Uterus (tissue), 4 donors: Measurements from ENCODE around the gene FN3KRP. TPM values are rescaled to one million over a fixed set of nuclear protein-coding genes. Genes with fewer than 3 reads are reported as not detected.
"Not testable (repeated sequence)": the region's sequence is repeated elsewhere in the genome, so short reads cannot be mapped to it uniquely, and the experiment has no call there.

Experiments used
- DNase-seq, 2 donors: peaks; one replicate each; pipeline ENCODE4 v3.0.0-alpha.2; 2019 to 2020
- H3K27ac ChIP-seq, 2 donors: fragments of 200-600 bp; sonication (generic); 1 replicate in 1 of 2; 2 replicates in 1 of 2; pipeline ENCODE4 v1.5.1; 2016 to 2018
- H3K27me3 ChIP-seq, 2 donors: fragments of 200-600 bp; sonication (generic); one replicate each; pipeline ENCODE4 v1.5.1; 2018 to 2019; ENCODE audit warnings: control low read depth in 1 of 2
- H3K36me3 ChIP-seq, 2 donors: fragments of 200-600 bp; sonication (generic); one replicate each; pipeline ENCODE4 v1.5.1; 2019; ENCODE audit warnings: control low read depth in 1 of 2
- H3K4me1 ChIP-seq, 2 donors: fragments of 200-600 bp; sonication (generic); one replicate each; pipeline ENCODE4 v1.5.1; 2018 to 2019; ENCODE audit warnings: control low read depth in 1 of 2
- H3K4me3 ChIP-seq, 2 donors: fragments of 200-600 bp; sonication (generic); 1 replicate in 1 of 2; 2 replicates in 1 of 2; pipeline ENCODE4 v1.5.1; 2018 to 2019; ENCODE audit warnings: mild to moderate bottlenecking in 1 of 2
- H3K9me3 ChIP-seq, 2 donors: fragments of 200-600 bp; sonication (generic); one replicate each; pipeline ENCODE4 v1.5.1; 2019; ENCODE audit warnings: control low read depth in 1 of 2
- POLR2A ChIP-seq, 2 donors: fragments of 450-650 bp; IDR thresholded peaks; one replicate each; pipeline ENCODE4 v1.6.1; 2016; ENCODE audit warnings: antibody characterized with exemption in 2 of 2, mild to moderate bottlenecking in 1 of 2, moderate library complexity in 1 of 2
- intact Hi-C: fragments of 100-400 bp; cut with DNase I; formaldehyde crosslinking; loops from one replicate; pipeline ENCODE4 v1.15.1; 2023; ENCODE audit warnings: low total_unique reads
- total RNA-seq, 4 donors: library from RNA; depleted of rRNA in 3 of 4; stranded (reverse); fragments of >200 nt in 3 of 4; gene quantifications; one replicate each; pipeline versions ENCODE4 v1.1.0 to v1.2.4, GENCODE V29; 2014 to 2023
- TF ChIP-seq, protein P1 (sequence below), 4 experiments: fragments of 200-600 bp in 2 of 4; fragments of 450-650 bp in 2 of 4; sonication (generic) in 2 of 4; IDR thresholded peaks; one replicate each; pipeline ENCODE4 v1.5.1; 2016 to 2019; ENCODE audit warnings: antibody characterized with exemption in 4 of 4, mild to moderate bottlenecking in 2 of 4, moderate library complexity in 1 of 4
- donor health status: DM: yes; HTN: yes; CAD: no.

FN3KRP gene
- total RNA-seq, 4 donors from 2014 or later: 1.2 to 97.6 (median 32.7) TPM

DNA sequence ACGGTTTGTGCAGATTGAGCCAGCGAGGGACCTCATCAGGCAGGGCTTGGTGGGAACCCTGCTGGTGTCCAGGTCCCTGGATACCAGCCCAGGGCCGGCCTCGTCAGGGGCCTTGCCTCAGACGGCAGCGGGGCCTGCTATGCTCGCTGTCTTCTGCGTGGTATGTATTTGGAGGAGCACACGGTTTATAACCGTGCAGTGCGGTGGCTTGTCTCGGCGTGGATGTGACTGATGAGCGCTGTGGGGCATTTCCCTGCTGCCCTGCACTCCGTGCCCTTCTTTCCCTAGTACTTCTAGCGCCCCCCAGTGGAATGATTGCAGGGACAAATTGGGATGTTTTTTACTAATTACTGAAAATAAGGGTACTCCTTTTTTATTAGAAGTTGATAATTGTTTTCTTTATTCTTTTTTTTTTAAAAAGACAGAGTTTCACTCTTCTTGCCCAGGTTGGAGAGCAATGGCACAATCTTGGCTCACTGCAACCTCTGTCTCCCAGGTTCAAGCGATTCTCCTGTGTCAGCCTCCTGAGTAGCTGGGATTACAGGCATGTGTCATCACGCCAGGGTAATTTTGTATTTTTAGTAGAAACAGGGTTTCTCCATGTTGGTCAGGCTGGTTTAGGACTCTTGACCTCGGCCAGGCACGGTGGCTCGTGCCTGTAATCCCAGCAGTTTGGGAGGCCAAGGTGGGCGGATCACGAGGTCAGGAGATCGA is 50.7 kb downstream of the FN3KRP start:
- intact Hi-C loops: no loop called here
- no peak overlapping the region for H3K4me3 ChIP-seq
- H3K4me1 ChIP-seq: no peaks in the 10 kb centered on the region
- no peak for DNase-seq
- no peaks in the 10 kb centered on the region for H3K9me3 ChIP-seq
- no peak overlapping the region for H3K27ac ChIP-seq
- no peak for TF ChIP-seq POLR2A (IDR thresholded peaks at IDR 0.05)
- TF ChIP-seq, protein P1, sequence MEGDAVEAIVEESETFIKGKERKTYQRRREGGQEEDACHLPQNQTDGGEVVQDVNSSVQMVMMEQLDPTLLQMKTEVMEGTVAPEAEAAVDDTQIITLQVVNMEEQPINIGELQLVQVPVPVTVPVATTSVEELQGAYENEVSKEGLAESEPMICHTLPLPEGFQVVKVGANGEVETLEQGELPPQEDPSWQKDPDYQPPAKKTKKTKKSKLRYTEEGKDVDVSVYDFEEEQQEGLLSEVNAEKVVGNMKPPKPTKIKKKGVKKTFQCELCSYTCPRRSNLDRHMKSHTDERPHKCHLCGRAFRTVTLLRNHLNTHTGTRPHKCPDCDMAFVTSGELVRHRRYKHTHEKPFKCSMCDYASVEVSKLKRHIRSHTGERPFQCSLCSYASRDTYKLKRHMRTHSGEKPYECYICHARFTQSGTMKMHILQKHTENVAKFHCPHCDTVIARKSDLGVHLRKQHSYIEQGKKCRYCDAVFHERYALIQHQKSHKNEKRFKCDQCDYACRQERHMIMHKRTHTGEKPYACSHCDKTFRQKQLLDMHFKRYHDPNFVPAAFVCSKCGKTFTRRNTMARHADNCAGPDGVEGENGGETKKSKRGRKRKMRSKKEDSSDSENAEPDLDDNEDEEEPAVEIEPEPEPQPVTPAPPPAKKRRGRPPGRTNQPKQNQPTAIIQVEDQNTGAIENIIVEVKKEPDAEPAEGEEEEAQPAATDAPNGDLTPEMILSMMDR (IDR thresholded peaks at IDR 0.05): peak in 2 of 4 experiments; percentile 25 to 26
- no peaks in the 10 kb centered on the region for H3K27me3 ChIP-seq
- H3K36me3 ChIP-seq: no peaks in the 10 kb centered on the region

DNA sequence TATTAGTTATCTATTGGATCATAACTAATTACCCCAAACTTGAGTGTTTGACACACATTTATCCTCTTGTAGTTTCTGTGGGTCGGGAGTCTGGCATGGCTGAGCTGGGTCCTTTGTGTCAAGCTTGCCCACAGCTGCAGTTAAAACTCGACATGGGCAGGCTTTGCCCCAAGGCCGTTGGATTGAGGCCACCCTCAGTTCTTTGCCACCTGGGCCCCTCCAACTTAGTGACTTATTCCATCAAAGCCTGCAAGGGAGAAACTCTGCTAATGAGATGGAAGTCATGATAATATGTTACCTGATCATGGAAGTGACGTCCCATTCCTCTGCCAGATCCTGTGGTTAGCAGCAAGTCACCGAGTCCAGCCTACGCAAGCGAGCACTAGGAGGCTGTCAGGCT is 52.5 kb downstream of the FN3KRP start:
- intact Hi-C loops: no loop called here
- H3K4me3 ChIP-seq: no peak overlapping the region

DNA sequence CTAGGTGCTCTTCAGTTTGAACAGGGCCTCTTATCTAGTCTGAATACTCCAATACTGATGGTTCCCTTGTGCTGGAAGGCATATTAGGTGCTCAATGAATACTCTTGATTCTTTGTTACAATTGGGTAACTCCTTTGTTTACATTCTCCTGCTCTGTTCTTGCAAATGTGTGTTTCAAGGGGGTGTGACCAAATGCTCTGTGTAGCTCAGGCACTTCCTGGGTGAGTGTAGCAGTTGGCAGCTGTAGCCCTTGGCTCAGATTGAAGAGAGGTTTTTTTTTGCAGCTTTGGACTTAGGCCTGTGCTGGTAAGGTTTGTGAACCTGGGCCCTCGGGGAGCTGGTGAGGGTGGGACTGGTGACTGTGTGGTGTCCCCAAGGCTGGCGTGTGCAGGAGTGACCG is 55.5 kb downstream of the FN3KRP start:
- intact Hi-C loops: loop anchor here (10.0 kb wide), 1 partner anchor 417 kb away; the partner anchor contains the start of gene TEX19
- Histone ChIP-seq H3K27me3 (no peaks in the 10 kb centered on the region), H3K27ac (no peak overlapping the region), H3K4me1 (no peaks in the 10 kb centered on the region), H3K36me3 (no peaks in the 10 kb centered on the region), H3K9me3 (no peaks in the 10 kb centered on the region), H3K4me3 (no peak overlapping the region)
- TF ChIP-seq POLR2A (IDR thresholded peaks at IDR 0.05): no peak
- TF ChIP-seq, protein P1 (IDR thresholded peaks at IDR 0.05): no peak
- no peak for DNase-seq

More for the DNA sequence above, 52.5 kb downstream of the FN3KRP start:
- Histone ChIP-seq H3K9me3 (no peaks in the 10 kb centered on the region), H3K36me3 (no peaks in the 10 kb centered on the region), H3K4me1 (no peaks in the 10 kb centered on the region), H3K27ac (no peak overlapping the region), H3K27me3 (no peaks in the 10 kb centered on the region)
- DNase-seq: no peak
- no peak for TF ChIP-seq POLR2A (IDR thresholded peaks at IDR 0.05)
- TF ChIP-seq, protein P1 (IDR thresholded peaks at IDR 0.05): no peak

DNA sequence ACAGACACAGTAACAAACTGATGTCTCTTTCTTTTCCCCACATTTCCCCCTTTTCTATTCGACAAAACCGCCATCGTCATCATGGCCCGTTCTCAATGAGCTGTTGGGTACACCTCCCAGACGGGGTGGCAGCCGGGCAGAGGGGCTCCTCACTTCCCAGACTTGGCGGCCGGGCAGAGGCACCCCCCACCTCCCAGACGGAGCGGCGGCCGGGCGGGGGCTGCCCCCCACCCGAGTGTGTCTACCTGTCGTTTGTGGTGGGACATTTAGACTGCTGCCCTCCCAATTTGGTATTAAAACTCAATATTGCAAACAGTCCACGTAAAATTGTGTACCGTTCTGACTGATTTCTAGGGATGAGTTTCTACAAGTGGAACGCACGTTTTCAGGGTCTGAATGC is 58.0 kb downstream of the FN3KRP start:
- H3K27ac ChIP-seq, H3K27me3 ChIP-seq, H3K36me3 ChIP-seq, H3K9me3 ChIP-seq, H3K4me1 ChIP-seq, DNase-seq, H3K4me3 ChIP-seq: not testable (repeated sequence)
- intact Hi-C loops: loop anchor here (10.0 kb wide), 1 partner anchor 420 kb away; the partner anchor contains the start of gene TEX19

DNA sequence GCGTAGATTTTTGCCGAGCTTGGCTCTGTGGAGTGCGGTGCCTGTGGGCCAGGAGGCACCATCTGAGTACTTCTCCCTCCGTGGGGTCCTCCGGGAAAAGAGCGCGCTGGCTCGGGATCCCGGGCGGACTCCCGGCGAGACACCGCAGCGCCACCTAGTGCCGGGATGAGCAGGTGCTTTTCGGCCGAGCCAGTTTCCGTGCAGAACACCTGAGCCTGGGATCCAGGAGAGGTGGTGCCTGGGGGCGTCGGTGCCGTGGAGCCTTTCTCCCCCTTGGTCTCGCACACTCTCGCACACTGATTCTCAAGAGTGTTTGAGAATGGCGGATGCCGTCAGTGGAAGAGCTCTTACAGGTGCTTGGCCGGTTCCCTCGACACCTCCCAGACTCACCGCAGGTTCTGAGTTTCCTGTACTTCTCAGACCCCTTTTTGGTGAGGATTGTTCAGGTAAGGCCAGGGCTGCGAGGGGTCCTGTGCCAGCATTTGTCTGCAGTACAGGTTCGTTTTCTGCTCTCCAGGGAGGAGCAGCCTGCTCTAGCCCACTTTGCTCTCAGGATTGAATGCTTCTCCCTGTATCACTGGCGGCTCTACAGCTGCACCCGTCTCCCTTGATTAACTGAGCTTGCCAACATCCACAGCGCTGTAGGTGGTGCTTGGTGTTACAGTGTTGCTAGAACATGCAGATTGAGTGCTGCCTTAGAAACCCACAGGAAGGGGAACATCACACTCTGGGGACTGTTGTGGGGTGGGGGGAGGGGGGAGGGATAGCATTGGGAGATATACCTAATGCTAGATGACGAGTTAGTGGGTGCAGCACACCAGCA is 58.7 kb downstream of the FN3KRP start:
- DNase-seq: peak; percentile 59 to 70
- H3K4me1 ChIP-seq: no peaks in the 10 kb centered on the region
- intact Hi-C loops: loop anchor here (10.0 kb wide), 1 partner anchor 420 kb away; the partner anchor contains the start of gene TEX19
- H3K9me3 ChIP-seq: no peaks in the 10 kb centered on the region
- no peak overlapping the region for H3K27ac ChIP-seq
- no peak overlapping the region for H3K4me3 ChIP-seq
- TF ChIP-seq POLR2A (IDR thresholded peaks at IDR 0.05): no peak
- TF ChIP-seq, protein P1 (IDR thresholded peaks at IDR 0.05): peak; percentile 77 to 89 (median 80)
- H3K36me3 ChIP-seq: no peaks in the 10 kb centered on the region
- H3K27me3 ChIP-seq: no peaks in the 10 kb centered on the region
